DMS114 treated with DMSO at 0.1 percent for 48 hours (cell line): Measurements from ENCODE around the gene THAP3.
"Not testable (repeated sequence)": the region's sequence is repeated elsewhere in the genome, so short reads cannot be mapped to it uniquely, and the experiment has no call there.

Experiments
- DNase-seq: peaks from one replicate; lab custom pipeline; 2025; ENCODE audit not compliant: unreplicated experiment; lab: John Stamatoyannopoulos, UW

THAP3 gene

DNA sequence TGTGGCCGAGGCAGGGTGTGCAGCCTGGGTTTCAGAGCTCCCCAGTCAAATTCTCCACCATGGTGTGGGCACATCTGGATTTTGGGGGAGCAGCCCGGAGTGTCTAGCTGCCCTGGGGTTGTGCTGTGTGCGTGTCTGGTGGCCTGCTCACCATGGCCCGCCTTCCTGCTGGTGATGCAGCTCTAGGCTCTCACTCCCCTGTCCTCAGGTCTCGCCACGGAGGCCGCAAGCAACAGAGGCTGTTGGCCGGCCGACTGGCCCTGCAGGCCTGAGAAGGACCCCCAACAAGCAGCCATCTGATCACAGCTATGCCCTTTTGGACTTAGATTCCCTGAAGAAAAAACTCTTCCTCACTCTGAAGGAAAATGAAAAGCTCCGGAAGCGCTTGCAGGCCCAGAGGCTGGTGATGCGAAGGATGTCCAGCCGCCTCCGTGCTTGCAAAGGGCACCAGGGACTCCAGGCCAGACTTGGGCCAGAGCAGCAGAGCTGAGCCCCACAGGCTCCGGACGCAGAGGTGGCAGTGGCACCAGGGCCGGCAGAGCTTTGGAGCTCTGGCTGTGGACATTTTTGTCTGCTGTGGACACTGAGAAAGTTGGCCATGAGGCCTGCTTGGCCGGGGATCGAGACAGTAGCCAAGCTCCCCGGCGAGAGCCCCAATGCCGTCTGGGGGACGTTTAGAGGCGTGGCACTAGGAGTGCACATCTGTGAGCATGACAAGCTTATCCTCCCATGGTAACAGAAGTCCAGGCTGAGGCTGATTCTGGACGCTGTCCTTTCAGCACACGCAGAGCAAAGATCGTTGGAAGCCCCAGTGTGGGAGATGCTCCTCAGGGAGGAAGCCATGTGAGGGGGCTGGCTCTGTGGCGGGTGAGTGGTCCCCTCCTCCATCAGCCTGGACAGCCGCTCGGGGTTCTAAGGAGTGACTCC, 8.2 kb downstream of the THAP3 start:
- no peak for DNase-seq

DNA sequence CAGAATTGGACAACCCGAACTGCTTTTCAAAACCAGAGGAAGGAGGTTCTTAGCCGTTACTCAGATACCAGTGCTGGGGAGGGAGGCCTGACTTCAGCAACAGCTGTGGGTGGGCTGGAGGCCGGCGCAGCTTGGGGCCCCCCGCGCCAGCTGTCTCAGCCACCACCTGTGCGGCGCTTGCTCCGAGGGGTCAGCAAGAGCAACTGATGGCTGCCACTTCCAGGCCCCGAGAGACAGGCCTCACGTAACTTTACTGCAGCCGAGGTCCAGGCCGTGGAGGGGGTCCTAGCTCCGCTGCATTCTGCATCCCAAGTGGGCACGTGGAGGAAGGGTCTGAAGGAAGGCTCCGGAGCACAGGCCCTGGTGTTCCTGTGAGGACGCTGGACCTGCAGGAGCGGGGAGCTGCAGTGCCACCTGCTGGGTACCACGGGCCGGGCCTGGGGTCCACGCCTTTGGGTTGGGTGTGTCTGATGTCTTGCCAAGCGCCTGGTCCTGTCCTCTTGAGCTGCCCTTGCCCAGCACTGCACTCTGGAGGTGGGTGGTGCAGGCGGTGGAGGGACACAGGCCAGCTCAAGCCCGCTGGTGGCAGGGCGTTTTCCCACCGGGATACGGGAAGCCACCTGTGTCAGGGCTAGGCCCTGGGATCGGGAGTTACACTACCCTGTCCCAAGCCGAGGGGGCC, 9.8 kb downstream of the THAP3 start:
- DNase-seq: peak; percentile 30

DNA sequence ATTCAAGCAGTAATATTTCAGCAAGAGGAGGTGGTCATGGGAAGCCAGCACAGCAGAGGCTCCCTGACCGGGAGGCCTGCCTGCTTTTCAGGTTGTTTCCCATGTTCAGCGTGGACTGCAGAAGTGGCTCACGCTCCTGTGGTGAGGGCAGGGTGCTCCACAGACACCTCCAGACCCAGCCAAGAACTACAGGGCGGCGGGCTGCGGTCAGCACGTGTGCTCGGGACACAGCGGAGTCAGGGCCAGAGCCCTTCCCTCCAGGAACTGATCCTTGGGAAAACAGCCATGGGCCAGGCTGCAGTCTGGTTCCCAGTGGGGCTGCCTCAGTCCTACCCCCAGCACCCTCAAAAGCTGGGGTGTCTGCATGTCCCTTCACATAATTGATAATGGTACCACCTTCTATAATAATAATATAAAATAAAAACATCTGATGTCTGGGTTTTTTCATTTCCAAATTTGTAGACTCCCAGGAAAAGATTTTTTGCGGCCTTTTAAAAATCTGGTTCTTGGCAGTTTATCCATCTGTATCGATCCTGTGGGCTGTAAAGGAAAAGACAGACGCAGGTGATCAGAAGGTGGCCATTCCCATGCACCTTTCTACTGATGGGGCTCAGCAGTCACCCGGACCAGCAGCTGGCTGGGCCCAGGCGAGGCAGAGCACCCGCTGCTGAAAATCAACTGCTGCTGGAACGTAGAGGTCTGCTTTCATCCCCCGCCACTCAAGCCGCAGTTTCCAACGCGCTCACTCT, 10.7 kb downstream of the THAP3 start:
- no peak for DNase-seq

GRCh38 chr1:6635910-6636760, 11.5 kb downstream of the THAP3 start:
- no peak for DNase-seq

- DNase-seq: not testable (repeated sequence)
Observed at GRCh38 chr1:6636778-6637177, 12.1 kb downstream of the THAP3 start.

DNA sequence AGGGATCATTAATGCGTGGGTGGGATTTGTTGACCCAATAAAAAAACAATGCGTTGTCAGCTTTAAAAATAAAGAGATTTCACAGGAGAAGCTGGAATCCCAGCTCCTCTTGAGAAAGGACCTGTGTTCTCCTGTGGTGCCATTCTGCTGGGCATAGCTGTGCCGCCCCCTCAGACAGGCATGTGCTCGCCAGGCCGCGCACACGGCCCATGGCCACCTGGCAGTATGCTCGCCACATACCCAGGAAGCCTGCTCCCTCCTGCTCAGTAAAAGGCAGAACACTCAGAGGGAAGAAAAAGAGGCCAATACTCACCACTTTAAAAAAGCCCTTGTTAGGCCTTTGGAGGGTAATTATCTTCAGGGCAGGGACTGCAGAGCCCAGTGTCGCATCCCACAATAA, 13.1 kb downstream of the THAP3 start:
- no peak for DNase-seq

- no peak for DNase-seq
Observed at GRCh38 chr1:6638226-6638625, 13.6 kb downstream of the THAP3 start.

DNA sequence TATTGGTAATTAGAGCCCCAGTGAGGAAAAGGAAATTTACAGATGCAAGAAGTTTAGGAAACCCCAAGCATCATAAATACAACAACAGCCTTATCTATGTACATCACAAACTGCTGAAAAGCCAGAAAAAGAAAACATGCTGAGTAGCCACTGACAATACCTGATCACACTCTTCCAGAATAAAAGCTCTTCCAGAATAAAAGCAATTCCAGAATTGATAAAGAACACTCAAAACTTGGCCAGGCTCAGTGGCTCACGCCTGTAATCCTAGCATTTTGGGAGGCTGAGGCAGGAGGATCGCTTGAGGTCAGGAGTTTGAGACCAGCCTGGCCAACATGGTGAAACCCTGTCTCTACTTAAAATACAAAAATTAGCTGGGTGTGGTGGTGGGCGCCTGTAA, 16.2 kb downstream of the THAP3 start:
- not testable (repeated sequence) for DNase-seq

DNA sequence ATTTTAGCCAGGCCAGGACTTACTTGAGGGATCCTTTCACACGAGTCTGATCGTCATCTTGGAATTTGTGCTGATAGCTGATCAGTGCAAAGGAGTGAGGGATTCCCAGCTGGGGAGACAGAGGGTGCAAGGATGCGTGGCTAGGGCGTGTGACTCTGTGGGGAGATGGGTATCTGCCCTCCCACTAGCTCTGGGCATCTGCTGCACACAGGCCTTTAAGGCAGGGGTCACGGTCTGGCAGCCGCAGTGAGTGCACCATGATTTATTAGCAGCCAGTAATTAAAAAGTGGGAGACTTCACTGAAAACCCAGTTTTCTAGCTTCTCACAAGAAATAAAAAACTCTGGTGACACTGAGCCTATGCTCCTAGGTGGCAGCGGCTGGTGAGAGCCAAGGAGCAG, 20.4 kb downstream of the THAP3 start:
- DNase-seq: no peak

DNA sequence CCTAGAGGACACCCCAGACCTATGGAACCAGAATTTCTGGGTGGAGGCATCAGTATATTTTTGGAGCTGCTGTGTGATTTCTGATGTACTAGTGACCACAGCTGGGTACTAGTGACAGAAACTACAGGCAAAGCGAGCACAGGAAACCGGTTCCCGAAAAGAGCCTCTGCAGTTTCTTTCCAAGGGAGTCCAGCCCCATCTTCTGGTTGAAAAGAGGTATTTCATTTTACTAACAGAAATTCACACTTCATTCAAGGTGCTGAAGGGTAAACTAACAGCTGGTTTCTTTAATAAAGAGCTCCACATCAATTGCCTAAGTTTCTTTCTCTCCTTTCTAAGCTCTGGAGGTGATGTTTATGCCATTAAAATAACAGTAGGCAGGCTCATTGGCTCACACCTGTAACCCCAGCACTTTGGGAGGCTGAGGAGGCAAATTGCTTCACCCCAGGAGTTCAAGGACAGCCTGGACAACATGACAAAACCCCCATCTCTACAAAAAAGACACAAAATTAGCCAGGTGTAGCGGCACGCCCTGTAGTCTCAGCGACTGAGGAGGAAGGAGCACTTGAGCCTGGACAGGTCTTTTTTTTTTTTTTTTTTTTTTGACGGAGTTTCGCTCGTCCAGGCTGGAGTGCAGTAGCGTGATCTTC, 22.0 kb downstream of the THAP3 start:
- peak; percentile 18 for DNase-seq

DNA sequence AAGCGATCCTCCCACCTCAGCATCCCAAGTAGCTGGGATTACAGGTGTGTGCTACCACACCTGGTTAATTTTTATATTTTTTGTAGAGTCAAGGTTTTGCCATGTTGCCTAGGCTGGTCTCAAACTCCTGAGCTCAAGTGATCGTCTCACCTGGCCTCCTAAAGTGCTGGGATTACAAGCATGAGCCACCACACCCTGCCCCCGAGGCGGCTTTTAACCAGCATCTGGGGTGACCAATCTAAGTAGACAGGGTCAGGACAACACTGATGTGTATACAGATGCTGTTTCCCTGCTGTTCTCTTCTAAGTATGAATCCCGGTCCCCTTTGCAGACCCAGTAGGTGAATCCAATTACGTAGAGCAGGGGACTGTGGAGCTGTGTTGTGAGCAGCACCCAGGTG, 23.9 kb downstream of the THAP3 start:
- no peak for DNase-seq

GRCh38 chr1:6651909-6652308, 27.2 kb downstream of the THAP3 start:
- no peak for DNase-seq

GRCh38 chr1:6652986-6653385, 28.3 kb downstream of the THAP3 start:
- DNase-seq: no peak

DNA sequence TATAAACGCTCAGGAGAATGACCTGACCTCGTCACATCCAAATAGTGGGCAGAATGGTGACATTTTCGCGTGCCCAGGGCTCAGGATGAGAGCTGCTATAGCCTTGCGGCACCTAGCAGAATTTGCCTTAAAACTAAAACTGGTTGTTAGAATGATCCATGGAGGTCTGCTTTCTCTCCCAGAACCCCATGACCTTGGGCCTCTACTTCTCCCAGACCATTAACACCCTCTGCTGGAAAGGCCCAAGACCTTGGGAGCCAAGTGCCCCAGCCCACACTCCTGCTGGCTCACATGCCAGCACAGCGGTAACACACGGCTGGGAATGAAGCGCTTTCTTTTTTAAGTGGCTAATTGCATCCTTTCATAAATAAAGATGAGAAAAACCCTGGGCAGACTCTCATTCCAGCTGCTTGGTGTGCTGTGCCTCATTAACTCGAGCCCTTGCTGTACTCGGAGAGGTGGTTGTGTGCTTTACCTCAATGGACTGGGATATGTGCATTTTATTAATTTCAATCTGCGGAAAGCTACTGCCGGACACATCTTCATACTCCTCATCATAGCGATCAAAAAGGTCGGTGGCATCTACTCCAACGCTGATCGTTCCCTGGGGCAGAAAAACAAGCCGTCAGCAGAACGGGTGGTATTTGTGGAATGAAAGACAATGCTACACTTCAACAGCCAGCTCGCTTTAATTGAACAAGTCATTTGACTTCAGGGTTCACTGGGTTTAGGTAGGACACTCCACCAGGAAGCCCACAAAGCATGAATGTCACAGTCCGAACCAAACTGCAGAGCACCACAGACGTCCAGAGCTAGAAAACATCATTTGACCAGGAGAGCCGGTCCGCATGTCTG, 29.0 kb downstream of the THAP3 start:
- DNase-seq: no peak

- DNase-seq: no peak
Observed at GRCh38 chr1:6657138-6657537, 32.5 kb downstream of the THAP3 start.

- DNase-seq: no peak
Observed at GRCh38 chr1:6658359-6659060, 33.8 kb downstream of the THAP3 start.

- no peak for DNase-seq
Observed at GRCh38 chr1:6660415-6661049, 35.9 kb downstream of the THAP3 start.

DNA sequence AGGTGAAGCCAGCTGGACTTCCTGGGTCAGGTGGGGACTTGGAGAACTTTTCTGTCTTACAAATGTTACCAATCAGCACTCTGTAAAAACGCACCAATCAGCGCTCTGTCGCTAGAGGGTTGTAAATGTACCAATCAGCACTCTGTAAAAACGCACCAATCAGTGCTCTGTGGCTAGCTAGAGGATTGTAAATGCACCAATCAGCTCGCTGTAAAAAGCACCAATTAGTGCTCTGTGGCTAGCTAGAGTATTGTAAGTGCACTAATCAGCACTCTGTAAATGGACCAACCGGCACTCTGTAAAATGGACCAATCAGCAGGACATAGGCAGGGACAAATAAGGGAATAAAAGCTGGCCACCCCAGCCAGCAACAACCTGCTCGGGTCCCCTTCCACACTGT, 37.8 kb downstream of the THAP3 start:
- not testable (repeated sequence) for DNase-seq
